Measurements from ENCODE around the gene TNFRSF12A.

The TNFRSF12A gene

DNA sequence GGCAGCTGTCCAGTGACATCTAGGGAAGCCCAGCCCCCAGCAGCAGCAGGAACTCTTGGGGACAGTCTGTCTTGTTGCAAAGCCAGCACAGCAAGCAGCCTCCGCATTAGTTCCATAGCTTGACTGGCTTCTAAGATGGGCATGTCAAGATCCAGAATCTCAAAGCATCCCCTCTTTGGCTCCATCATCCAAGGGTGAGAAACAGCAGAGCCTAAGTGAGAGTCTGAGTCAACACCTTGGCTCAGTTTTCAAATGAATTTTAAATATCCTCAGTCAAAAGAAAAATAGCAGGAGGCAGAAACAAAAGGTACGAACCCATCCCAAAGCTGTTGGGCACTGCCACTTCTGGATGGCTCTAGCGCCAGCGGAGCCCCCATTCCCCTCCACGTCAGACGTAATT lies 5.2 kb upstream of the TNFRSF12A start:
- Mint-ChIP-seq H3K9me3 (no peaks in the 10 kb centered on the region), H3K27me3 (peaks cover 68% of the 10 kb centered on the region), H3K4me1 (peaks cover 26% of the 10 kb centered on the region)

DNA sequence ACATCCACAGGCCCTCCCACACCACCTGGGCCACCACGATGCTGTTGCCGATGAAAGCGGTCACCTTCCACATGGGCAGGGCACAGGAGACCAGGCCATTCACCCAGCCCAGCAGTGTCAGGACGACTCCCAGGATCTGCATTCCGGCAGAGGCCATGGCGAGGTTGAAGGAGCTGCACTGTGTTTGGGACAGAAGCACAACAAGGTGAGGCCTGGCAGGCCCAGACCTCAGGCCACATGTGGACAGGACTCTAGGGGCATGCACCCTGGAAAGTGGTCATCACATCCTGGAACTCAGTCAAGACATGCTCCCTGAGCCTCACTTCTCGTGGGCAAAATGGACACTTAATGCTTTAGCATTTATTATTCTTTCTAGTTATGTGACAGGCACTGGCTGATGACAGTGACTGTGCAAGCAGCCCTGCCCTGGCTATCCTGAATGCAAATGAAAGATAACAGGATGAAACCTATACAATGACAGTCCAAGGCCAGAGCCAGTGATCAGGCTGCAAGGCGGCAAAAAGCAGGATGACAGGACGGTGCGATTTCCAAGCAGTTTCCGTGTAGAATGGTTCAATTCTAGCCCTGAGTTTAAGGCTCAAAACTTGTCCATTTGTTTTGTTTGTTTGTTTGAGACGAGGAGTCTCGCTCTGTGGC lies 4.2 kb upstream of the TNFRSF12A start:
- Mint-ChIP-seq H3K4me3 (no peak overlapping the region), H3K4me1 (peaks cover 36% of the 10 kb centered on the region), H3K27ac (no peak overlapping the region), H3K27me3 (peaks cover 72% of the 10 kb centered on the region), H3K9me3 (no peaks in the 10 kb centered on the region)
- ATAC-seq, result no peak
- no peak for DNase-seq

More for the DNA sequence above, 5.2 kb upstream of the TNFRSF12A start:
- no peak overlapping the region for H3K4me3 Mint-ChIP-seq
- H3K27ac Mint-ChIP-seq, result no peak overlapping the region
- no peak for DNase-seq
- ATAC-seq, result no peak

DNA sequence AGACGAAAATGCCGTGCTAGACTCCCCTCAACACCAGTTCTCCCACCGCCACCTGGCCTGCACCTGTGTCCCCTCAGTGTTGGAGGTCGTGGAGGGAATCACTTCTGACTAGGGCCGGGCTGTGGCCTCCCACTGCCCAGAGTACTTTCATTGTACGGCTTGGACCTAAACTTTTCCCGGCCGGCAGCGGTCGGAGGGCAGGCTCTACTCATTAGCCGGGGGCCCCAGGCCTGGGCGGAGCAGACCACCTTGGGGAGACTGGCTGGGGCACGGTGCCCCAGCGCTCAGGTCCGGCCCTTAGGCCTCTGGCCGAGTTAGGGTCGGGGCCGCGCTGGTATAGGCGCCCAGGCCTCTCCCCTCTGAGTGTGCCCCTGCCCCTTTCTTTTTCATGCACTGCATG lies 2.8 kb upstream of the TNFRSF12A start:
- ATAC-seq, result no peak
- DNase-seq, result no peak
- Mint-ChIP-seq H3K4me3 (no peak overlapping the region), H3K4me1 (peaks cover 48% of the 10 kb centered on the region), H3K9me3 (no peaks in the 10 kb centered on the region), H3K27me3 (peaks cover 59% of the 10 kb centered on the region), H3K27ac (no peak overlapping the region)

DNA sequence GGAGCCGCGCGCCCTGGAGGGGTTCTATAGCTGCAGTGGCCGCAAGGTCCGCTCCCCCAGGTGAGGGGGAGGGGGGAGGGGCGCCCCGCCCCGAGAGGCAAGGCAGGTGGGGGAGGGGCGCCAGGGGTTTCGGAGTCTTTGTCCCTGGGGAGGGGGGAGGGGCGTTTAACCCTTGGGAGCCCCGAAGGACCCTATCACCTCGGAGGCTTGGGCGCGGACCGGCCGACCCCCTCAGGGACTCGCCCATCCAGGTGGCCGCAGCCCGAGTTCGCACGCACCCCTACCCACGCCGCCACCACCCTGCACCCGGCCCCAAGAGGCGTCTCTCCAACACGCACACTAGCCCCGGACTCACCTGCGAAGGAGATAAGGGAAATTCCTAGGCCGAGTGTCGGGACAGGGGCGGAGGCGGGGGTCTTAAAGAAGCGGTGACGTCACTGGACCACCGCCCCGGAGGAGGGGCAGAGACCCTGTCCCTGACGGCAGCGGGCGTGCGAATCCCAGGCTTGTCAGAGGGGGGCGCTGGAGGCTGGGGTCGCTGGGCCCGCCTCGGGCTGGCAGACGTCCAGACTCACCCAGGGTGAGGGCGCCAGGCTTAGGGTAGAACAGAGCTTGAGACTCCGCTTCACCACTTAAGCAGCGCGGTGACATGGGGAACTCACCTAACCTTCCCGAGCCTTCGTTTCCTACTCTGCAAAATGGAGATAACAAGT lies 2.2 kb upstream of the TNFRSF12A start, which contains the start of gene CLDN6:
Gene CLDN6 (minus strand): TSS at position 390 of the 713 bp plus-strand sequence. CDS start 2,162 bp downstream, outside the sequence.
- ATAC-seq, result no peak
- H3K27ac Mint-ChIP-seq, result no peak within 1 kb of the TSS

DNA sequence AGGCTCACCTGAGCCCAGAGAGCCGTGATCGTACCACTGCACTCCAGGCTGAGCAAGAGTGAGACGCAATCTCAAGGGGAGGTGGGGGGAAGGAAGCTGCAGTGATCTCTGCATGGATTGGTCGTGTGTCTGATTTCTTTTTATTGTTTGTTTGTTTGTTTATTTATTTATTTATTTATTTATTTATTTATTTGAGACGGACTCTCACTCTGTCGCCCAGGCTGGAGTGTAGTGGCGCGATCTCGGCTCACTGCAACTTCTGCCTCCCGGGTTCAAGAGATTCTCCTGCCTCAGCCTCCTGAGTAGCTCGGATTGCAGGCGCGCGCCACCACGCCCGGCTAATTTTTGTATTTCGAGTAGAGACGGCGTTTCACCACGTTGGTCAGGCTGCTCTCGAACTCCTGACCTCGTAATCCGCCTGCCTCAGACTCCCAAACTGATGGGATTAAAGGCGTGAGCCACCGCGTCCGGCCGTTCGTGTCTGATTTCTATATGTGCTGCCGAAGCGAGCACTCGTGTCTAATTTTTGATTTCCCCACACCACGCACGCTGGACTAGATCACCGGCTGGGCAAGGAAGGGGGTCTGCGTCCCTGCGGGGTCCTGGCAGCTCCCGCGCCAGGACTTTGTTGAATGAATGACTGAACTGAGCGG lies 448 bp upstream of the TNFRSF12A start:
- H3K27me3 Mint-ChIP-seq, result peaks cover 36% of the 10 kb centered on the region
- H3K4me3 Mint-ChIP-seq, result peak overlapping the region; percentile 85
- DNase-seq, result no peak
- peaks cover 66% of the 10 kb centered on the region for H3K4me1 Mint-ChIP-seq
- H3K9me3 Mint-ChIP-seq, result no peaks in the 10 kb centered on the region
- no peak for ATAC-seq
- no peak overlapping the region for H3K27ac Mint-ChIP-seq

More for the DNA sequence above, 2.2 kb upstream of the TNFRSF12A start, which contains the start of gene CLDN6:
- peaks cover 52% of the 10 kb centered on the region for H3K4me1 Mint-ChIP-seq
- no peaks in the 10 kb centered on the region for H3K9me3 Mint-ChIP-seq
- peaks cover 53% of the 10 kb centered on the region for H3K27me3 Mint-ChIP-seq
- peak; percentile 46 to 60 for DNase-seq
- H3K4me3 Mint-ChIP-seq, result peak within 1 kb of the TSS in 1 of 2 donors; percentile 46

DNA sequence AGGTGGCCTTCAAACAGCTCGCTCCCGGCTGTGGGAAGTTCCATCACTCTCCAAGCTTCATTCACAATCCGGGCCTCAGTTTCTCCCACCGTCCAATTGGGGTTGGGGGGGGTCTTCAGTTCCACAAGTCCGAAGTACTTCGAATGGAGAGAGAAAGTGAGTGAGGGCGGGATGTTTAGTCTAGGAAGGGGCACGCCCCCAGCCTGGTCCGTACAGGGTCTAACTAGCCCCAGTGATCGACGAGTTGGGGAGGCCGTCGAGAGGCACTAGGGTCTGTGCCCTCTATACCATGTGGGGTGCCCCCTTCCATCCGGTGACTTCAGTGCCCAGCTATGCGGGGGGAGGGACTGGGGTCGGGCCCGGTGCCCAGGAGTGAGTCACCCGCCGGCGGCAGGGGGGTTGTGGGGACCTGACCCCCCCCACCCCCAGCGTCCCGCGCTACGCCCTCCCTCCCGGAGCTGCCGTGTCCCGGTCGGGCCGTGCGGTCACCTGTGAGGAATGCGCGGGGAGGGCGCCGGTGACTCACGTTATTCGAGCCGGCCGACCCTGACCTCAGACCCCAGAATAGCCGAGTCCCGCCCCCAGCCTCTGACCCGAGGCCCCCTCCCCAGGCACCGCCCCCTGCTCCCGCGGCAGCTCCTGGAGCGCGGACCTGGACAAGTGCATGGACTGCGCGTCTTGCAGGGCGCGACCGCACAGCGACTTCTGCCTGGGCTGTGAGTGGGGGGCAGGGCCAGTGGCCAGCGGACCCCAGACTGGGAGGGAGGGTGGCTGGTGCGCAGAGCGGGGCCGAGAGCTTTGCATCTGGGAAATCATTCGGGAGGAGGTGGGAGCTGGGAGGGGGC lies 658 bp downstream of the TNFRSF12A start:
- Mint-ChIP-seq H3K4me3 (peak overlapping the region; percentile 85), H3K9me3 (no peaks in the 10 kb centered on the region), H3K27ac (peak overlapping the region; percentile 69 to 96), H3K27me3 (peaks cover 35% of the 10 kb centered on the region), H3K4me1 (peaks cover 76% of the 10 kb centered on the region)
- ATAC-seq (peak; percentile 40), DNase-seq (peak; percentile 53 to 59)

DNA sequence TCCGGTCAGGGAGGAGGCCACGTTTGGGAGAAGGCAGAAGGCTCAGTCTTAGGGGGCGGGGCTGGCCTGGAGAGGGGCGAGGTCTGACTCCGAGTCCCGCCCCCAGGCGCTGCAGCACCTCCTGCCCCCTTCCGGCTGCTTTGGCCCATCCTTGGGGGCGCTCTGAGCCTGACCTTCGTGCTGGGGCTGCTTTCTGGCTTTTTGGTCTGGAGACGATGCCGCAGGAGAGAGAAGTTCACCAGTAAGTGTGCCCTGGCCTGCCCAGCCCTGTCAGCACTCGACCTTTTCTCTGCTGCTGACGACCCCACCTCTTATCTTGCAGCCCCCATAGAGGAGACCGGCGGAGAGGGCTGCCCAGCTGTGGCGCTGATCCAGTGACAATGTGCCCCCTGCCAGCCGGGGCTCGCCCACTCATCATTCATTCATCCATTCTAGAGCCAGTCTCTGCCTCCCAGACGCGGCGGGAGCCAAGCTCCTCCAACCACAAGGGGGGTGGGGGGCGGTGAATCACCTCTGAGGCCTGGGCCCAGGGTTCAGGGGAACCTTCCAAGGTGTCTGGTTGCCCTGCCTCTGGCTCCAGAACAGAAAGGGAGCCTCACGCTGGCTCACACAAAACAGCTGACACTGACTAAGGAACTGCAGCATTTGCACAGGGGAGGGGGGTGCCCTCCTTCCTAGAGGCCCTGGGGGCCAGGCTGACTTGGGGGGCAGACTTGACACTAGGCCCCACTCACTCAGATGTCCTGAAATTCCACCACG lies 1.5 kb downstream of the TNFRSF12A start:
- peak; percentile 72 to 76 for DNase-seq
- Mint-ChIP-seq H3K27me3 (peaks cover 34% of the 10 kb centered on the region), H3K27ac (peak overlapping the region; percentile 65 to 96), H3K4me3 (peak overlapping the region; percentile 85), H3K4me1 (peaks cover 77% of the 10 kb centered on the region), H3K9me3 (no peaks in the 10 kb centered on the region)
- peak; percentile 42 for ATAC-seq

DNA sequence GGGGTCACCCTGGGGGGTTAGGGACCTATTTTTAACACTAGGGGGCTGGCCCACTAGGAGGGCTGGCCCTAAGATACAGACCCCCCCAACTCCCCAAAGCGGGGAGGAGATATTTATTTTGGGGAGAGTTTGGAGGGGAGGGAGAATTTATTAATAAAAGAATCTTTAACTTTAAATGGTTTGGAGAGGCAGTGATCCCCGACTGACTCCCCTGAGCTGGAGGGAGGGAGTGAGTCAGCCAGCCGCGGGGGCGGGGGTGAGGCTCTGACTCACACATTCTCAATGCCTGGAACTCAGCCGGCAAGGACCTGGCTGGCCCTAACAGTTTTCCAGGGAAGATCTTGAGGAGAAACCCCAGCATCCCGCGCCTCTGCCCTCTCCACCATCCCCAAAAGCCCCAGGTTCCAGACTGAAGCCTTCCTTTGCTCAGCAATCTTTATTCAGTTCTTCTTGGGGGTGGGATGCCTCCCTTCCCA lies 2.1 kb downstream of the TNFRSF12A start:
- DNase-seq (peak; percentile 77 to 85), ATAC-seq (peak; percentile 39)
- H3K4me1 Mint-ChIP-seq, result peaks cover 77% of the 10 kb centered on the region
- H3K27ac Mint-ChIP-seq, result peak overlapping the region; percentile 65 to 96
- peak overlapping the region; percentile 85 for H3K4me3 Mint-ChIP-seq
- no peaks in the 10 kb centered on the region for H3K9me3 Mint-ChIP-seq
- H3K27me3 Mint-ChIP-seq, result peaks cover 28% of the 10 kb centered on the region

DNA sequence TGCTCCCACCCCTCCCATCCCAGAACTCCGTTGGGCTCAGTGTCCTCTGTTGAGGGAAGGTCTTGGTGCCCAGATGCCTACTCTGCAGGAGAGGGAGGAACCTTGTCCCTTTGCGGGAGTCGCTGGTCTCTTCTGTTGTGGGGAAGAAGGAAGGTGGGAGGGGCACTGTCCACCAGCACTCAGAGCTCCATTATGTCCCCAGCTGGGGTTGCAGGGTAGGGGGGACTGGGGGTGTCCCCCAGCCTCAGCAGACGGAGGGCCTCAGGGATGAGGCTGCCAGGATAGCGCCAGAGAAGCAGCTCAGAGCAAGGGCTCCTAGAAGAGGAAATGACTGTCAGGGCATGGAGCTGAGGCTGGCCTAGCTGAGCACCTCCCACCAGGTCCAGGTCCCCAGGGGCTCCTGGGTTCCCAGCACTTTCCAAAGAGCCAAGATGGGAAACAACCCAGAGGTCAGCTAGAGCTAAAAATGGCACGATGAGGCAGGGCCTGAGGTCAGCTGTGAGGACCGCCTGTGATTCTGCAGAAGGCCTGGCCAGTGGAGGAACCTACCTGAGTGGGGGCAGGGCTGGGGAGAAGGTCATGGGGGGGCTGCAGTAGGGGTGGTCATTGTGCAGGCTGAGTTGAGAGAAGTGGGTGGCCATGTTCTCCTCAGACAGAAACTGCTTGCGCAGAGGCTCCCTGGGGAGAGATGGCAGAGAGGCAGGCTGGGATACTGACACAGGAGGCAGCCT lies 2.7 kb downstream of the TNFRSF12A start:
- DNase-seq, result no peak
- peak overlapping the region in 1 of 2 donors; percentile 89 for H3K27ac Mint-ChIP-seq
- H3K4me3 Mint-ChIP-seq, result peak overlapping the region; percentile 85
- ATAC-seq, result no peak
- peaks cover 22% of the 10 kb centered on the region for H3K27me3 Mint-ChIP-seq
- H3K9me3 Mint-ChIP-seq, result no peaks in the 10 kb centered on the region
- peaks cover 79% of the 10 kb centered on the region for H3K4me1 Mint-ChIP-seq

DNA sequence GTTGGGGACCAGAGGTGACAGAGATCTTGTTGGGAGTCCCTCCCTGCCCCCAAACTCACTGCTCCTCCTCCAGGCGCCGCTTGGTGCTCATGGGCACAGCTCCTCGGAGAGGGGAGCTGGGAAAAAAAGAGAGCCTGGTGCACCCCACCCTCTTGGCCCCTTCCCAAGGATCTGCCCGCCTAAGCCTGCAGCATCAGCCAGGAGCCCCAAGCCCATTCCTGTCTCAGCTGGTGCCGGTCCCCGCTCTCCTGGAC lies 3.2 kb downstream of the TNFRSF12A start:
- DNase-seq (no peak), ATAC-seq (no peak)
- Mint-ChIP-seq H3K27me3 (peaks cover 22% of the 10 kb centered on the region), H3K27ac (peak overlapping the region; percentile 8 to 75), H3K4me3 (peak overlapping the region; percentile 85), H3K4me1 (peaks cover 79% of the 10 kb centered on the region), H3K9me3 (no peaks in the 10 kb centered on the region)

DNA sequence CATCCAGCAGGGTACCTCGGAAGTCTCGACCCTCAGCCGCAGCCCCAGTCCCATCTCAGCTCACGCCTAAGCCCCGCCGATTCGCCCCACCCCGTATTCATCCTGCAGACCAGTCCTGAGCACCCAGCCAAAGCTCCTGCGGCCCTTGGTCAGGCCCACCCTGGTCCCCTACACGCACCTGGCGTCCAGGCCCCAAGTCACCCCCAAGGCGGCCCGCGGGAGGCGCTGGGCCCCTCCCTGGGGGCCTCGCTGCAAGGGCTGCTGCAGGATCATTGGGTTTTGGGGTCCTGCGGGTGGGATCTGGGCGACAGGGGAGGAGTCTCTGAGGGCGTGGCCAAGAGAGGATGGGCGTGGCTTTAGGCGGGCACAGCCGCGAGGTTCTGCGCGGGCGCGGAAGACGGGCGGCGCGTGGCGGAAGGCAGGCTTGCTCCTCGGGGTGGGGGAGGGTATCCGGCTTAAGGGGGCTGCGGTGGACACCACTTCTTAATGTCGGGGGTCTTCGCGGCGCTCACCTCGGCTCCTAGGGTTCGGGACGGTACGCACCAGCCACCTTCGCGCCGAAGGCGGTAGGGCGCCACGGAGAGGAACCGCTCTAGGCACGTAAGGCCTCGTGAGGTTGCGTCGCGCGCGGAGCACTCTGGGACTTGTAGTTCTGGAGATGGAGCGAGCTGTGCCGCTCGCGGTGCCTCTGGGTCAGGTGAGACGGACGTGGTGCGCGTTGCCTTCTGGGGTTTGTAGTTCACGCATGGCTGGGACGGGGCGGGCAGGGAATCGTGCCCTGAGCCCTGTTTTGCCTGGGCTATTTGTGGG lies 3.7 kb downstream of the TNFRSF12A start, which contains the start of the genes HCFC1R1 and THOC6:
Gene HCFC1R1 (minus strand): TSS at position 274 of the 810 bp plus-strand sequence. CDS start 1 bp downstream, at position 273.
Gene THOC6 (plus strand): TSS at position 367 of the 810 bp plus-strand sequence. CDS start 292 bp downstream, at position 659.
- Mint-ChIP-seq H3K4me1 (peaks cover 79% of the 10 kb centered on the region), H3K27ac (peak within 1 kb of the TSS; percentile 95 to 96), H3K4me3 (peak within 1 kb of the TSS; percentile 85), H3K9me3 (no peaks in the 10 kb centered on the region), H3K27me3 (peaks cover 22% of the 10 kb centered on the region)
- peak; percentile 87 for ATAC-seq
- peak; percentile 95 to 96 for DNase-seq

DNA sequence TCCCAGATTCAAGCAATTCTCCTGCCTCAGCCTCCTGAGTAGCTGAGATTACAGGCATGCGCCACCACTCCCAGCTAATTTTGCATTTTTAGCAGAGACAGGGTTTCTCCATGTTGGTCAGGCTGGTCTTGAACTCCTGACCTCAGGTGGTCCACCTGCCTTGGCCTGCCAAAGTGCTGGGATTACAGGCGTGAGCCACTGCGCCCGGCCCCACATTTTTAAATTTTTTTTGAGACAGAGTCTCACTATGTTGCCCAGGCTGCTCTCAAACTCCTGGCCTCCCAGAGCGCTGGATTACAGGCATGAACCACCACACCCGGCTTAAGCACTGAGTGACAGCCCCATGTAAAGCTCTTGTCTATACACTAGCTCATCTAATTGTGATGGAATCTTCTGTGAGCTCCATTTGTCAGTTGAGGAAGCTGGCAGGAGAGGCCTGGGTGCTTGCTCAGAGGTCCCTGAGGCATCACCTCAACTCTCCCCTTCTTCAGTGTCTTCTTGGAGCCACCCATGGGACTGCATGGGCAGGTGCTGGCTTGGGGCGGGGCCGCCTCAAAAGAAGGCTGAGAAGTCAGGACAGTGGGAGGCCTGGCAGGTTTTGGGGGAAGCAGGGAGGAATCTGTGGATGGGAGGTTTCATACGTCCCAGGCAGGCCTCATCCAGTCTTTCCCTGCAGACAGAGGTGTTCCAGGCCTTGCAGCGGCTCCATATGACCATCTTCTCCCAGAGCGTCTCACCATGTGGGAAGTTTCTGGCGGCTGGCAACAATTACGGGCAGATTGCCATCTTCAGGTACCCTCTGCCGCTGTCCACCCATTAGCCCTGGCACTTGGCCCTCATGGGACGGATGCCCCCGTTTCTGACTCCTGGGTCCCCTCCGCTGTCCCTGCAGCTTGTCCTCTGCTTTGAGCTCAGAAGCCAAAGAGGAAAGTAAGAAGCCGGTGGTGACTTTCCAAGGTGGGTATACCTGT lies 5.1 kb downstream of the TNFRSF12A start:
- Mint-ChIP-seq H3K4me3 (peak overlapping the region; percentile 27 to 33), H3K27me3 (peaks cover 24% of the 10 kb centered on the region), H3K9me3 (no peaks in the 10 kb centered on the region), H3K4me1 (peaks cover 79% of the 10 kb centered on the region), H3K27ac (no peak overlapping the region)
- ATAC-seq (no peak), DNase-seq (no peak)
